Measurements from ENCODE around the gene AMOTL2. TPM values are rescaled to one million over a fixed set of nuclear protein-coding genes. Genes with fewer than 3 reads are reported as not detected.

The AMOTL2 gene
- not detected in 2 replicates for total RNA-seq
- total RNA-seq (2013) = 1.2 TPM
- not detected in 2 replicates for polyA plus RNA-seq
- polyA minus RNA-seq = not detected in 2 replicates

- H3K9me3 ChIP-seq (ENCODE audit: control extremely low read depth in 1 of 3, control insufficient read depth in 2 of 3, insufficient read depth in 1 of 3, low read length in 2 of 3) = peaks cover 0 to 3% (median 0%) of the 10 kb centered on the region in 3 donors
- no peaks in the 10 kb centered on the region for H4K20me1 ChIP-seq (ENCODE audit: control insufficient read depth, insufficient read depth, low read length, poor library complexity, severe bottlenecking)
- Mint-ChIP-seq H3K27ac (no peak within 1 kb of the TSS), H3K9me3 (ENCODE audit: insufficient read depth) (no peaks in the 10 kb centered on the region), H3K27me3 (peaks cover 49% of the 10 kb centered on the region), H3K4me3 (peak within 1 kb of the TSS; percentile 78), H3K4me1 (peaks cover 14% of the 10 kb centered on the region)
- H3K27ac ChIP-seq (ENCODE audit: low read length in 2 of 2) = no peak within 1 kb of the TSS
- no peak for ATAC-seq (ENCODE audit: low read depth)
- ChIA-PET POLR2A (no interaction called here), CTCF (interaction anchor here (1.8 kb wide), 1 partner anchor 162 kb away, joined by 5 read pairs; no protein-coding TSS in a partner anchor)
- intact Hi-C loops (cut with micrococcal nuclease) = no loop called here
- DNase-seq = no peak
- H3K36me3 ChIP-seq (replicated peaks in 1 of 2; ENCODE audit: control extremely low read depth in 1 of 2, control insufficient read depth in 1 of 2, extremely low read depth in 1 of 2, insufficient read depth in 2 of 2, low read length in 1 of 2) = no peaks in the 10 kb centered on the region
- no peak for TF ChIP-seq EZH2 (IDR thresholded peaks at IDR 0.05; ENCODE audit: borderline replicate concordance, insufficient read depth, low read depth, low read length, poor library complexity, severe bottlenecking)
- TF ChIP-seq, protein P1, sequence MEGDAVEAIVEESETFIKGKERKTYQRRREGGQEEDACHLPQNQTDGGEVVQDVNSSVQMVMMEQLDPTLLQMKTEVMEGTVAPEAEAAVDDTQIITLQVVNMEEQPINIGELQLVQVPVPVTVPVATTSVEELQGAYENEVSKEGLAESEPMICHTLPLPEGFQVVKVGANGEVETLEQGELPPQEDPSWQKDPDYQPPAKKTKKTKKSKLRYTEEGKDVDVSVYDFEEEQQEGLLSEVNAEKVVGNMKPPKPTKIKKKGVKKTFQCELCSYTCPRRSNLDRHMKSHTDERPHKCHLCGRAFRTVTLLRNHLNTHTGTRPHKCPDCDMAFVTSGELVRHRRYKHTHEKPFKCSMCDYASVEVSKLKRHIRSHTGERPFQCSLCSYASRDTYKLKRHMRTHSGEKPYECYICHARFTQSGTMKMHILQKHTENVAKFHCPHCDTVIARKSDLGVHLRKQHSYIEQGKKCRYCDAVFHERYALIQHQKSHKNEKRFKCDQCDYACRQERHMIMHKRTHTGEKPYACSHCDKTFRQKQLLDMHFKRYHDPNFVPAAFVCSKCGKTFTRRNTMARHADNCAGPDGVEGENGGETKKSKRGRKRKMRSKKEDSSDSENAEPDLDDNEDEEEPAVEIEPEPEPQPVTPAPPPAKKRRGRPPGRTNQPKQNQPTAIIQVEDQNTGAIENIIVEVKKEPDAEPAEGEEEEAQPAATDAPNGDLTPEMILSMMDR (IDR thresholded peaks at IDR 0.05) = no peak
- H3K9ac ChIP-seq (ENCODE audit: low read length) = no peak within 1 kb of the TSS
- peak within 1 kb of the TSS; percentile 61 for H3K4me2 ChIP-seq (replicated peaks; ENCODE audit: low read depth, low read length, poor library complexity, severe bottlenecking)
- peak within 1 kb of the TSS in 3 of 5 experiments; percentile 18 to 25 (median 24) for H3K4me3 ChIP-seq (ENCODE audit: control extremely low read depth in 1 of 5, extremely low read depth in 1 of 5, insufficient read depth in 1 of 5, low read depth in 2 of 5, low read length in 4 of 5)
- peak within 1 kb of the TSS; percentile 15 for H2AFZ ChIP-seq (ENCODE audit: insufficient read depth, low read depth, low read length, poor library complexity, severe bottlenecking)
- under 1% methylated on average over 75 of the region's 78 CpGs for WGBS (ENCODE audit: insufficient coverage)
- peaks cover 3% of the 10 kb centered on the region in 2 donors for H3K4me1 ChIP-seq (ENCODE audit: control insufficient read depth in 2 of 2, insufficient read depth in 2 of 2, low read length in 2 of 2)
- no peaks in the 10 kb centered on the region for H3K79me2 ChIP-seq (ENCODE audit: control insufficient read depth, insufficient read depth, low read length)
- H3K27me3 ChIP-seq (replicated peaks in 1 of 4; ENCODE audit: control extremely low read depth in 1 of 4, control insufficient read depth in 3 of 4, insufficient read depth in 4 of 4, low read length in 3 of 4) = peaks cover 0 to 48% (median 9%) of the 10 kb centered on the region in 4 experiments
These were observed at the start of gene AMOTL2 for GRCh38 chr3:134374105-134374790. TSS of gene AMOTL2 (minus strand) at chr3:134374447. CDS start at chr3:134371433, 3,014 bp downstream.

DNA sequence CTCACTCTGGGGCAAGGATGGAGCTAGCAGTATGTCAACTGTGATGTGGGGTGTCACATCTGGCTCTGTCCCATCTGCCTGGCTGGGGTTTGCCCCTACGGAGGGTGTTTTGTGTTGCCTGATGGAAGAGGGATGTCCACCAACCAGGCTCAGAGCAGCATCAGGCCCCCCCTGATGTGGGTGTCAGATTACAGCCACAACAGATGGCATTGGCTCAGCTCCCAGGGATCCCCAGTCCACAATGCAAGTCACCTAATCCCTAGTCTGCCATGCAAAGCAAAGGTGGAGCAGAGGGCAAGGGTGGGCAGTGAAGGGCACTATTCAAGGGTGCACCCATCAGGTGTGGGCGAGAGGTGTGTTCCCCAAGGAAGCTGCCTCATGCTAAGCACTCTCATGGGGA, 48.9 kb upstream of the AMOTL2 start:
- H3K27me3 Mint-ChIP-seq = peaks cover 6% of the 10 kb centered on the region
- no peak for TF ChIP-seq EZH2 (IDR thresholded peaks at IDR 0.05; ENCODE audit: borderline replicate concordance, insufficient read depth, low read depth, low read length, poor library complexity, severe bottlenecking)
- TF ChIP-seq, protein P1 (IDR thresholded peaks at IDR 0.05) = no peak
- Histone ChIP-seq H3K27me3 (replicated peaks in 1 of 4; ENCODE audit: control extremely low read depth in 1 of 4, control insufficient read depth in 3 of 4, insufficient read depth in 4 of 4, low read length in 3 of 4) (peaks cover 0 to 3% (median 0%) of the 10 kb centered on the region in 4 experiments), H3K9me3 (ENCODE audit: control extremely low read depth in 1 of 3, control insufficient read depth in 2 of 3, insufficient read depth in 1 of 3, low read length in 2 of 3) (no peaks in the 10 kb centered on the region), H2AFZ (ENCODE audit: insufficient read depth, low read depth, low read length, poor library complexity, severe bottlenecking) (no peak overlapping the region), H3K4me3 (ENCODE audit: control extremely low read depth in 1 of 5, extremely low read depth in 1 of 5, insufficient read depth in 1 of 5, low read depth in 2 of 5, low read length in 4 of 5) (no peak overlapping the region), H3K4me2 (replicated peaks; ENCODE audit: low read depth, low read length, poor library complexity, severe bottlenecking) (no peak overlapping the region), H4K20me1 (ENCODE audit: control insufficient read depth, insufficient read depth, low read length, poor library complexity, severe bottlenecking) (no peaks in the 10 kb centered on the region), H3K9ac (ENCODE audit: low read length) (no peak overlapping the region), H3K27ac (ENCODE audit: low read length in 2 of 2) (no peak overlapping the region), H3K36me3 (replicated peaks in 1 of 2; ENCODE audit: control extremely low read depth in 1 of 2, control insufficient read depth in 1 of 2, extremely low read depth in 1 of 2, insufficient read depth in 2 of 2, low read length in 1 of 2) (no peaks in the 10 kb centered on the region), H3K4me1 (ENCODE audit: control insufficient read depth in 2 of 2, insufficient read depth in 2 of 2, low read length in 2 of 2) (no peaks in the 10 kb centered on the region), H3K79me2 (ENCODE audit: control insufficient read depth, insufficient read depth, low read length) (no peaks in the 10 kb centered on the region)
- ATAC-seq (ENCODE audit: low read depth) = no peak
- H3K4me3 Mint-ChIP-seq = no peak overlapping the region
- intact Hi-C loops (cut with micrococcal nuclease) = no loop called here
- ChIA-PET CTCF (no interaction called here), POLR2A (no interaction called here)
- H3K4me1 Mint-ChIP-seq = no peaks in the 10 kb centered on the region
- no peaks in the 10 kb centered on the region for H3K9me3 Mint-ChIP-seq (ENCODE audit: insufficient read depth)
- WGBS (ENCODE audit: insufficient coverage) = 45% methylated on average over 2 of the region's 2 CpGs
- H3K27ac Mint-ChIP-seq = no peak overlapping the region
- DNase-seq = no peak
